Mesenchymal stem cell (in vitro differentiated cells and primary cell): ENCODE measurements around the gene LRRC36.

Experiments used
- DNase-seq: peaks from one replicate; pipeline ENCODE4 v3.0.0-alpha.2; 2013
- H2AFZ ChIP-seq: one replicate; pipeline ENCODE4 v1.6.1; 2013; ENCODE audit warnings: low read depth, mild to moderate bottlenecking, control low read depth, inconsistent platforms, low read length, moderate library complexity
- H2AK5ac ChIP-seq: 2 replicates; pipeline ENCODE4 v1.6.1; 2013; ENCODE audit warnings: low read length, moderate library complexity, mild to moderate bottlenecking, inconsistent platforms; ENCODE audit not compliant: severe bottlenecking
- H2BK120ac ChIP-seq: one replicate; pipeline ENCODE4 v1.6.1; 2013; ENCODE audit warnings: low read depth, mild to moderate bottlenecking, inconsistent platforms, low read length, moderate library complexity
- H2BK12ac ChIP-seq, 2 experiments: one replicate each; pipeline ENCODE4 v1.6.1; 2013; ENCODE audit warnings: inconsistent platforms in 2 of 2, low read length in 2 of 2, mild to moderate bottlenecking in 2 of 2, moderate library complexity in 2 of 2, control low read depth in 1 of 2
- H2BK15ac ChIP-seq: one replicate; pipeline ENCODE4 v1.6.1; 2013; ENCODE audit warnings: mild to moderate bottlenecking, low read depth, inconsistent platforms; ENCODE audit not compliant: poor library complexity, severe bottlenecking
- H2BK5ac ChIP-seq: 2 replicates; pipeline ENCODE4 v1.6.1; 2013; ENCODE audit warnings: low read depth, mild to moderate bottlenecking, low read length, control low read depth, inconsistent platforms; ENCODE audit not compliant: poor library complexity, severe bottlenecking
- H3K14ac ChIP-seq, 2 experiments: one replicate each; pipeline ENCODE4 v1.6.1; 2013; ENCODE audit warnings: inconsistent platforms in 2 of 2, low read length in 2 of 2, control low read depth in 1 of 2, mild to moderate bottlenecking in 1 of 2, moderate library complexity in 1 of 2
- H3K18ac ChIP-seq, 2 experiments: one replicate each; pipeline ENCODE4 v1.6.1; 2013; ENCODE audit warnings: inconsistent platforms in 2 of 2, low read length in 2 of 2, control low read depth in 1 of 2, low read depth in 1 of 2, mild to moderate bottlenecking in 1 of 2
- H3K23ac ChIP-seq, 2 experiments: one replicate each; pipeline ENCODE4 v1.6.1; 2013; ENCODE audit warnings: inconsistent platforms in 2 of 2, low read length in 2 of 2, mild to moderate bottlenecking in 2 of 2, moderate library complexity in 2 of 2, control low read depth in 1 of 2
- H3K27ac ChIP-seq: 2 replicates; pipeline ENCODE4 v1.5.1; 2013; ENCODE audit warnings: mild to moderate bottlenecking, moderate library complexity, low read length, control low read depth, inconsistent platforms; ENCODE audit not compliant: poor library complexity, severe bottlenecking
- H3K27me3 ChIP-seq, 2 experiments: 2 replicates each; pipeline versions ENCODE4 v1.6.1 to v1.7.0; 2013; ENCODE audit warnings: low read length in 2 of 2, mild to moderate bottlenecking in 2 of 2, moderate library complexity in 2 of 2, control low read depth in 1 of 2, inconsistent platforms in 1 of 2; ENCODE audit not compliant: control insufficient read depth in 1 of 2, insufficient read depth in 1 of 2
- H3K36me3 ChIP-seq, 2 experiments: 2 replicates each; pipeline versions ENCODE4 v1.6.1 to v1.7.0; 2013; ENCODE audit warnings: low read length in 2 of 2, control low read depth in 1 of 2, inconsistent platforms in 1 of 2, low read depth in 1 of 2, mild to moderate bottlenecking in 1 of 2; ENCODE audit not compliant: insufficient read depth in 2 of 2, control insufficient read depth in 1 of 2
- H3K4ac ChIP-seq, 2 experiments: one replicate each; pipeline ENCODE4 v1.6.1; 2013; ENCODE audit warnings: inconsistent platforms in 2 of 2, low read length in 2 of 2, mild to moderate bottlenecking in 2 of 2, moderate library complexity in 2 of 2, control low read depth in 1 of 2, low read depth in 1 of 2
- H3K4me1 ChIP-seq: 2 replicates; pipeline ENCODE4 v1.6.1; 2013; ENCODE audit warnings: low read depth, low read length, control low read depth; ENCODE audit not compliant: control insufficient read depth, insufficient read depth
- H3K4me2 ChIP-seq: 2 replicates; pipeline ENCODE4 v1.6.1; 2013; ENCODE audit warnings: low read length, mild to moderate bottlenecking, inconsistent platforms; ENCODE audit not compliant: poor library complexity, severe bottlenecking
- H3K4me3 ChIP-seq, 2 experiments: 2 replicates each; pipeline versions ENCODE4 v1.5.1 to v1.7.0; 2013; ENCODE audit warnings: low read length in 2 of 2, mild to moderate bottlenecking in 2 of 2, control low read depth in 1 of 2, low read depth in 1 of 2; ENCODE audit not compliant: insufficient read depth in 1 of 2
- H3K79me1 ChIP-seq: replicated peaks from 2 replicates; pipeline ENCODE4 v1.6.1; 2013; ENCODE audit warnings: mild to moderate bottlenecking, control low read depth, low read length, inconsistent platforms; ENCODE audit not compliant: poor library complexity, severe bottlenecking
- H3K9ac ChIP-seq: 2 replicates; pipeline ENCODE4 v1.7.0; 2013; ENCODE audit warnings: mild to moderate bottlenecking, low read length, moderate library complexity
- H3K9me3 ChIP-seq: 2 replicates; pipeline ENCODE4 v1.7.0; 2013; ENCODE audit warnings: mild to moderate bottlenecking, low read length; ENCODE audit not compliant: control insufficient read depth
- H4K8ac ChIP-seq: one replicate; pipeline ENCODE4 v1.6.1; 2013; ENCODE audit warnings: inconsistent platforms, mild to moderate bottlenecking, low read length, moderate library complexity
- H4K91ac ChIP-seq: one replicate; pipeline ENCODE4 v1.6.1; 2013; ENCODE audit warnings: mild to moderate bottlenecking, low read length, inconsistent platforms
- WGBS: methylation state at CpG from one replicate; pipeline ENCODE4 v1.1.7; 2013; ENCODE audit warnings: mixed read lengths; 5-methylcytosine and 5-hydroxymethylcytosine counted together

Gene LRRC36

GRCh38 chr16:67398546-67399217, 72.1 kb downstream of the LRRC36 start:
- H3K9ac ChIP-seq, result no peak overlapping the region
- no peaks in the 10 kb centered on the region for H3K9me3 ChIP-seq
- H4K8ac ChIP-seq, result no peak overlapping the region
- H2BK120ac ChIP-seq, result no peak overlapping the region
- 97% methylated on average over 19 of the region's 19 CpGs for WGBS
- no peak overlapping the region for H2BK15ac ChIP-seq
- H3K14ac ChIP-seq, result no peak overlapping the region
- no peak overlapping the region for H3K4me2 ChIP-seq
- H3K79me1 ChIP-seq, result no peaks in the 10 kb centered on the region
- H3K27me3 ChIP-seq, result peaks cover 0 to 74% of the 10 kb centered on the region in 2 experiments
- no peak overlapping the region for H3K4me3 ChIP-seq
- H4K91ac ChIP-seq, result no peak overlapping the region
- no peaks in the 10 kb centered on the region for H3K36me3 ChIP-seq
- no peak overlapping the region for H2BK5ac ChIP-seq
- H3K27ac ChIP-seq, result no peak overlapping the region
- peaks cover 38% of the 10 kb centered on the region for H3K4me1 ChIP-seq
- no peak overlapping the region for H2AK5ac ChIP-seq
- no peak overlapping the region for H3K4ac ChIP-seq
- peak overlapping the region in 1 of 2 experiments; percentile 61 for H3K23ac ChIP-seq
- H3K18ac ChIP-seq, result no peak overlapping the region
- DNase-seq, result no peak
- H2BK12ac ChIP-seq, result no peak overlapping the region
- H2AFZ ChIP-seq, result no peak overlapping the region

DNA sequence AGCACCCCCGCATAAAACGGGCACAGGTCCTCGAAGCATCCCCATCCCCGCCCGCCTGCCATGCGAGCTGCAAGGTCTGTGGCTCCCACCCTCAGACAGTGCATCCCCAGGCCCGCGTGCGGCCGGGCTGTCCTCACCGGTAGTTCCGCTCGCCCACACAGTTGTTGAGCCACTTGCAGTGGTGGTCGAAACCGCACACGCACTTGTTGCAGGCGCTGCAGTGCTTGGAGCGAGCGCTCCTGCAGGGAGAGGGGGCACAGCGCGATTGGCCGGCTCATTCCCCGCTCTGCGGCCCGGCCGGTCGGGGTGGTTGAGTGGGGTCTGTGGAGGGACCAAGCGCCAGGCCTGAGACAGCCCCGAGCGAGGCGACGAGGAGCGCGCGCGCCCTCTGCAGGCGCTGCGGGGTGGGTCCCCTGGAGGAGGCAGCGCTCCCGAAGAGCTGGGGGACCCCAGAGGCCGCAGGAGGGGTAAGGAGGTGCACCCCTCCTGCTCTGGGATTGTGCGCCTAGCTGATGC, 72.7 kb downstream of the LRRC36 start:
- Histone ChIP-seq H2AFZ (no peak overlapping the region), H3K27me3 (peaks cover 0 to 68% of the 10 kb centered on the region in 2 experiments), H3K23ac (peak overlapping the region in 1 of 2 experiments; percentile 61), H3K79me1 (no peaks in the 10 kb centered on the region), H4K8ac (no peak overlapping the region), H3K4me1 (peaks cover 32% of the 10 kb centered on the region), H2BK15ac (no peak overlapping the region), H3K18ac (peak overlapping the region in 1 of 2 experiments; percentile 28), H2BK5ac (no peak overlapping the region), H4K91ac (no peak overlapping the region), H3K4me2 (no peak overlapping the region), H2AK5ac (no peak overlapping the region), H2BK120ac (no peak overlapping the region), H3K14ac (no peak overlapping the region), H3K27ac (no peak overlapping the region), H3K4ac (no peak overlapping the region), H2BK12ac (peak overlapping the region in 1 of 2 experiments; percentile 49), H3K36me3 (no peaks in the 10 kb centered on the region), H3K9ac (no peak overlapping the region), H3K4me3 (no peak overlapping the region), H3K9me3 (no peaks in the 10 kb centered on the region)
- 30% methylated on average over 42 of the region's 42 CpGs for WGBS
- DNase-seq, result peak; percentile 50

DNA sequence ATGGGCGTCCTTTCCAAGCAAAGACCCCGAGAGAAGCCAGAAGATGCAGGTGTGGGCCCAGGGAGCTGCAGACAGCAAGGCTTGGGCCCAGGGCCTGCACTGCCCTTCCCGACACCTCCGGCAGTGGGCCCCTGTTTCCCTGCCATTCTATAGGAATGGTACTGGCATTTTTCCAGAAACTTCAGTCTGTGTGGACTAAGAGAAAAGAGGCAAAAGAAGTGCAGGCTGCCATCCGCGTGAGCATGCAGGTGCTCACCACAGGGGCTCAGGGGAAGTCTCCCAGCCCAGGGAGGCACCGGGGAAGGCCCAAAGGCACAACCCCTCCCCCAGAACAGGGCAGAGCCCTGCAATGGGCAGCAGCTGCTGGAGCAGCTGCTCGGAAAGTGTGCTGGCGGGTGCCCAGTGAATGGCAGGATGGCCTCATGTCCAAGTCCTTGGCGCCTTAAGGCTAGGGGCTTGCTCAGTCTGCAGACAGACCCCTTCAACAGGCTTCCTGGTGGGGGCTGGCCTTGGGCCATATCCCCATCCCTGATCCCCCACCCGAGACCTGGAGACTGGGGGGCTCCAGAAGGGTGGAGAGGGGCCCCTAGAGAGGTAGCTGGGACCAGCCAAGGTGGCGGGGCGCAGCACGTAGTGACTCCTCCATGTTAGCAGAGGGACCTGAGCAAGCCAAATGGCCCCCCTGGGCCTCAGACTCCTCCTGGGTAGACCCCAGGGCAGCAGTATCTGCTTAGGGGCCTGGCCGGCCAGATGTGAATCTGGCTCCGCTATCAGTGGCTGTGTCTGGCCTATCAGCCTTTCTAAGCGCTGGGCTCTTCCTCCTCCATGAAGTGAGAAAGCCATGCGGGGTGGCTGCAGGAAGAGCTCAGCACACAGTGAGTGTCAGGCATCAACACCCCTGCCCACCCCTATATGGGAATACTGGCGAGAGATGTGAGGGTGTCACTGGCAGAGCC, 73.4 kb downstream of the LRRC36 start:
- no peaks in the 10 kb centered on the region for H3K9me3 ChIP-seq
- no peak overlapping the region for H2BK120ac ChIP-seq
- WGBS, result 72% methylated on average over 19 of the region's 19 CpGs
- no peak for DNase-seq
- peaks cover 0 to 64% of the 10 kb centered on the region in 2 experiments for H3K27me3 ChIP-seq
- no peak overlapping the region for H3K9ac ChIP-seq
- H3K4me1 ChIP-seq, result peaks cover 27% of the 10 kb centered on the region
- H2BK12ac ChIP-seq, result no peak overlapping the region
- H3K23ac ChIP-seq, result no peak overlapping the region
- no peak overlapping the region for H3K14ac ChIP-seq
- H4K91ac ChIP-seq, result no peak overlapping the region
- no peak overlapping the region for H3K27ac ChIP-seq
- H2BK15ac ChIP-seq, result no peak overlapping the region
- no peak overlapping the region for H2AFZ ChIP-seq
- no peak overlapping the region for H2BK5ac ChIP-seq
- H3K36me3 ChIP-seq, result no peaks in the 10 kb centered on the region
- no peak overlapping the region for H3K4me2 ChIP-seq
- no peak overlapping the region for H2AK5ac ChIP-seq
- no peaks in the 10 kb centered on the region for H3K79me1 ChIP-seq
- H3K4me3 ChIP-seq, result no peak overlapping the region
- H3K18ac ChIP-seq, result no peak overlapping the region
- H3K4ac ChIP-seq, result no peak overlapping the region
- no peak overlapping the region for H4K8ac ChIP-seq

DNA sequence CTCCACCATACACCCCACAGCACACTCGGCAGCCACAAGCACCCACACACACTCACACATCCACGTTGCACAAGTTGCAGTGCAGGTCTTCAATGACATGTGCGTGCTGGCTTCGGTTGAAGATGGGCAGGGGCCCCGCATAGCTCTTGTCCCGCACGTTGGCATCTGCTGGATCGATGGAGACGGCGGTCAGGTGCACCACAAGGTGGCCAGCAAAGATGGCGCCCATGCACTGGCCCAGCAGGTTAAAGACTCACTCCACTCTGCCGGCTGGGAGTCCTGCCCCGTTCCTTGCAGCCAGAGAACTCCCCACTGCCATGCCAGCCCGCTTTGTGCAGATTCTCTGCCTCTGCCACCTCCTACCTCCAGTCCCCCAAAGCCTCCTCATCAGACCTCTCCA, 74.3 kb downstream of the LRRC36 start:
- Histone ChIP-seq H3K14ac (no peak overlapping the region), H3K4me2 (no peak overlapping the region), H3K27me3 (peaks cover 0 to 55% of the 10 kb centered on the region in 2 experiments), H3K79me1 (peaks cover 2% of the 10 kb centered on the region), H2BK5ac (no peak overlapping the region), H4K91ac (no peak overlapping the region), H2BK12ac (no peak overlapping the region), H3K36me3 (peaks cover 0 to 2% of the 10 kb centered on the region in 2 experiments), H3K4me3 (no peak overlapping the region), H3K23ac (no peak overlapping the region), H3K27ac (no peak overlapping the region), H3K4me1 (peaks cover 22% of the 10 kb centered on the region), H2AK5ac (no peak overlapping the region), H3K18ac (no peak overlapping the region), H2BK120ac (no peak overlapping the region), H2AFZ (no peak overlapping the region), H3K9me3 (no peaks in the 10 kb centered on the region), H3K4ac (no peak overlapping the region), H3K9ac (no peak overlapping the region), H2BK15ac (no peak overlapping the region), H4K8ac (no peak overlapping the region)
- no peak for DNase-seq
- WGBS, result 95% methylated on average over 14 of the region's 14 CpGs
